GM18873 (cell line): ENCODE measurements around the gene CYP46A1.
"Not testable (repeated sequence)": the region's sequence is repeated elsewhere in the genome, so short reads cannot be mapped to it uniquely, and the experiment has no call there.

ENCODE experiments used
- ATAC-seq: cut with Tn5 transposase; IDR thresholded peaks from one replicate; pipeline ENCODE4 v1.9.1; 2021; ENCODE audit warnings: mild to moderate bottlenecking, moderate library complexity, moderate number of reproducible peaks; ENCODE audit not compliant: unreplicated experiment, low FRiP score

Gene CYP46A1

GRCh38 chr14:99656171-99656570, 27.9 kb upstream of the CYP46A1 start:
- no peak for ATAC-seq

GRCh38 chr14:99657645-99658155, 26.4 kb upstream of the CYP46A1 start:
- ATAC-seq: no peak

GRCh38 chr14:99658218-99658845, 25.8 kb upstream of the CYP46A1 start:
- ATAC-seq: no peak

GRCh38 chr14:99659333-99659741, 24.8 kb upstream of the CYP46A1 start:
- ATAC-seq: no peak

- no peak for ATAC-seq
Observed at GRCh38 chr14:99660006-99660566, 24.0 kb upstream of the CYP46A1 start.

GRCh38 chr14:99660794-99661193, 23.3 kb upstream of the CYP46A1 start:
- no peak for ATAC-seq

GRCh38 chr14:99661206-99661605, 22.9 kb upstream of the CYP46A1 start:
- not testable (repeated sequence) for ATAC-seq

GRCh38 chr14:99662846-99663245, 21.3 kb upstream of the CYP46A1 start:
- ATAC-seq: no peak

GRCh38 chr14:99663386-99664057, 20.6 kb upstream of the CYP46A1 start:
- ATAC-seq: no peak

GRCh38 chr14:99664058-99664936, 19.8 kb upstream of the CYP46A1 start:
- ATAC-seq: no peak

- no peak for ATAC-seq
Observed at GRCh38 chr14:99664937-99665273, 19.2 kb upstream of the CYP46A1 start.

- no peak for ATAC-seq
Observed at GRCh38 chr14:99666533-99666932, 17.6 kb upstream of the CYP46A1 start.

GRCh38 chr14:99667045-99667444, 17.1 kb upstream of the CYP46A1 start:
- no peak for ATAC-seq

- no peak for ATAC-seq
Observed at GRCh38 chr14:99667821-99668220, 16.3 kb upstream of the CYP46A1 start.

GRCh38 chr14:99668307-99669295, 15.5 kb upstream of the CYP46A1 start:
- no peak for ATAC-seq

- ATAC-seq: no peak
Observed at GRCh38 chr14:99670361-99671234, 13.5 kb upstream of the CYP46A1 start.

- no peak for ATAC-seq
Observed at GRCh38 chr14:99671235-99672224, 12.6 kb upstream of the CYP46A1 start.
